SK-N-SH treated with all-trans-retinoic acid at 6 μM for 48 hours (cell line): ENCODE measurements around the gene USP33.
"Not testable (repeated sequence)": the region's sequence is repeated elsewhere in the genome, so short reads cannot be mapped to it uniquely, and the experiment has no call there.

Experiments used
- ATAC-seq: fragments of 200-7000 bp; cut with Tn5 transposase; 3 replicates; pipeline ENCODE4 v1.9.1; 2020; ENCODE audit warnings: mild to moderate bottlenecking, moderate library complexity
- BACH2 ChIP-seq: fragments of 250-450 bp; sonication (Bioruptor Pico); IDR thresholded peaks from 2 replicates; pipeline ENCODE4 v1.9.0; 2021; ENCODE audit warnings: mild to moderate bottlenecking, borderline replicate concordance
- GLIS3 ChIP-seq: fragments of 250-450 bp; sonication (Bioruptor Pico); IDR thresholded peaks from 2 replicates; pipeline ENCODE4 v1.5.0; 2020; ENCODE audit warnings: mild to moderate bottlenecking, moderate library complexity
- PPARA ChIP-seq: fragments of 250-450 bp; sonication (Bioruptor Pico); IDR thresholded peaks from 2 replicates; pipeline ENCODE4 v1.5.0; 2020; ENCODE audit warnings: mild to moderate bottlenecking, borderline replicate concordance
- TOX ChIP-seq: fragments of 250-450 bp; sonication (Bioruptor Pico); IDR thresholded peaks from 2 replicates; pipeline ENCODE4 v1.8.0; 2021; ENCODE audit warnings: mild to moderate bottlenecking, moderate library complexity, borderline replicate concordance
- ZNF70 ChIP-seq: fragments of 450-650 bp; formaldehyde crosslinking; IDR thresholded peaks from 2 replicates; pipeline ENCODE4 v1.5.0; 2020; ENCODE audit warnings: mild to moderate bottlenecking, moderate library complexity
- ZNF8 ChIP-seq: fragments of 450-650 bp; formaldehyde crosslinking; IDR thresholded peaks from 2 replicates; pipeline ENCODE4 v1.5.0; 2020; ENCODE audit warnings: mild to moderate bottlenecking, moderate library complexity

Gene USP33

DNA sequence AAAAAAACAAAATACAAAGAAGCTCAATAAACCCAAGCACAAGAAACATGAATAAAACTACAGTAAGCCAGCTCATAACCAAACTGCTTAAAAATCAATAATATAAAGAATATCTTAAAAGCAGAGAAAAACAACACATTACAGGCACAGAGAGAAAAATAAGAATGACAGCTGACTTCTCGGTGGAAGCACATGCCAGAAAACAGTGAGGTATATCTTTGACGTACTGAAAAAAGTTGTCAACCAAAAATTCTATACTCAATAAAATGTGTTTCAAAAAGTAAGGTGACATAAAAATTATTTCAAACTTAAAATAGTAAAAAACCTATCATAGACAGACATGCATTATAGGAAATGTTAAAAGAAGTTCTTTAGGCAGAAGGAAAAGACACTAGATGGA, 110.5 kb downstream of the USP33 start:
- TF ChIP-seq GLIS3 (no peak), ZNF8 (CRISPR knock-in tag) (peak; percentile 75), PPARA (CRISPR knock-in tag) (no peak), BACH2 (CRISPR knock-in tag) (no peak), ZNF70 (CRISPR knock-in tag) (no peak), TOX (CRISPR knock-in tag) (no peak)
- ATAC-seq: no peak

DNA sequence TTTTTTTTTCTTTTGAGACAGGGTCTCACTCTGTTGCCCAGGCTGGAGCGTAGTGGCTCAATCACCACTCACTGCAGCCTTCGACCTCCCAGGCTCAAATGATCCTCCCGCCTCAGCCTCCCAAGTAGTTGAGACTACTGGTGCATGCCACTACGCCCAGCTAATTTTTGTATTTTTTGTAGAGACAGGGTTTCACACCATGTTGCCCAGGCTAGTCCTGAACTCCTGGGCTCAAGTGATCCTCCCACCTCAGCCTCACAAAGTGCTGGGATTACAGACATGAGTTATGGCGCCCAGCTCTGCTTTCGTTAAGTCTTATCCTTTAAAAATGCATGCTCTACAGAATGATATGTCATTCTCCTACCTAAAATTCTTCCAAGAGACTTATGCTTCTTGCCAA, 113.4 kb downstream of the USP33 start:
- ATAC-seq: not testable (repeated sequence)
